HG03175 (cell line): ENCODE measurements around the gene GMEB2.
"Not testable (repeated sequence)": the region's sequence is repeated elsewhere in the genome, so short reads cannot be mapped to it uniquely, and the experiment has no call there.

Experiments
- ATAC-seq: cut with Tn5 transposase; IDR thresholded peaks from one replicate; pipeline ENCODE4 v1.9.1; 2021; ENCODE audit warnings: mild to moderate bottlenecking, moderate library complexity; ENCODE audit not compliant: unreplicated experiment

GMEB2 gene

GRCh38 chr20:63626424-63627128 is at the start of gene GMEB2:
Gene GMEB2, minus strand, starts transcription at chr20:63627101. Its CDS starts 7,704 bp downstream, at chr20:63619397.
- ATAC-seq = peak; percentile 45

GRCh38 chr20:63675681-63676368 is 48.9 kb upstream of the GMEB2 start:
- ATAC-seq = no peak

- no peak for ATAC-seq
Observed at GRCh38 chr20:63673951-63674350, 47.0 kb upstream of the GMEB2 start.

- ATAC-seq = no peak
Observed at GRCh38 chr20:63672666-63673065, 45.8 kb upstream of the GMEB2 start.

GRCh38 chr20:63671695-63672094 is 44.8 kb upstream of the GMEB2 start:
- ATAC-seq = not testable (repeated sequence)

GRCh38 chr20:63668351-63668750 is 41.5 kb upstream of the GMEB2 start:
- ATAC-seq = no peak

- no peak for ATAC-seq
Observed at GRCh38 chr20:63667858-63668257, 41.0 kb upstream of the GMEB2 start.

GRCh38 chr20:63665708-63666107 is 38.8 kb upstream of the GMEB2 start:
- no peak for ATAC-seq

- no peak for ATAC-seq
Observed at GRCh38 chr20:63664861-63665594, 38.1 kb upstream of the GMEB2 start.

- no peak for ATAC-seq
Observed at GRCh38 chr20:63664143-63664851, 37.4 kb upstream of the GMEB2 start.

GRCh38 chr20:63663332-63664066 is 36.6 kb upstream of the GMEB2 start:
- no peak for ATAC-seq

GRCh38 chr20:63662813-63663189 is 35.9 kb upstream of the GMEB2 start:
- no peak for ATAC-seq

- no peak for ATAC-seq
Observed at GRCh38 chr20:63661959-63662812, 35.3 kb upstream of the GMEB2 start.

- ATAC-seq = no peak
Observed at GRCh38 chr20:63661108-63661507, 34.2 kb upstream of the GMEB2 start.

GRCh38 chr20:63660622-63661021 is 33.7 kb upstream of the GMEB2 start:
- ATAC-seq = no peak

- not testable (repeated sequence) for ATAC-seq
Observed at GRCh38 chr20:63660174-63660573, 33.3 kb upstream of the GMEB2 start.

GRCh38 chr20:63659370-63659769 is 32.5 kb upstream of the GMEB2 start:
- ATAC-seq = no peak

GRCh38 chr20:63658749-63659187 is 31.9 kb upstream of the GMEB2 start:
- peak; percentile 22 for ATAC-seq

GRCh38 chr20:63657937-63658748 is 31.2 kb upstream of the GMEB2 start, which contains the start of gene RTEL1:
Gene RTEL1, plus strand, starts transcription at chr20:63658312. Its CDS starts 1,091 bp downstream, at chr20:63659403.
- peak; percentile 82 for ATAC-seq
